GM12801 (cell line): ENCODE measurements around the gene TUNAR.

Experiments used
- TF ChIP-seq, protein P1 (sequence below): IDR thresholded peaks from one replicate; pipeline ENCODE4 v1.5.1; 2011; ENCODE audit warnings: control low read depth; ENCODE audit not compliant: insufficient read length; ENCODE audit errors: extremely low read depth

The TUNAR gene

GRCh38 chr14:95953111-95953724 is 76.6 kb downstream of the TUNAR start:
- TF ChIP-seq, protein P1, sequence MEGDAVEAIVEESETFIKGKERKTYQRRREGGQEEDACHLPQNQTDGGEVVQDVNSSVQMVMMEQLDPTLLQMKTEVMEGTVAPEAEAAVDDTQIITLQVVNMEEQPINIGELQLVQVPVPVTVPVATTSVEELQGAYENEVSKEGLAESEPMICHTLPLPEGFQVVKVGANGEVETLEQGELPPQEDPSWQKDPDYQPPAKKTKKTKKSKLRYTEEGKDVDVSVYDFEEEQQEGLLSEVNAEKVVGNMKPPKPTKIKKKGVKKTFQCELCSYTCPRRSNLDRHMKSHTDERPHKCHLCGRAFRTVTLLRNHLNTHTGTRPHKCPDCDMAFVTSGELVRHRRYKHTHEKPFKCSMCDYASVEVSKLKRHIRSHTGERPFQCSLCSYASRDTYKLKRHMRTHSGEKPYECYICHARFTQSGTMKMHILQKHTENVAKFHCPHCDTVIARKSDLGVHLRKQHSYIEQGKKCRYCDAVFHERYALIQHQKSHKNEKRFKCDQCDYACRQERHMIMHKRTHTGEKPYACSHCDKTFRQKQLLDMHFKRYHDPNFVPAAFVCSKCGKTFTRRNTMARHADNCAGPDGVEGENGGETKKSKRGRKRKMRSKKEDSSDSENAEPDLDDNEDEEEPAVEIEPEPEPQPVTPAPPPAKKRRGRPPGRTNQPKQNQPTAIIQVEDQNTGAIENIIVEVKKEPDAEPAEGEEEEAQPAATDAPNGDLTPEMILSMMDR: no peak

- TF ChIP-seq, protein P1: no peak
Measured at GRCh38 chr14:95956601-95957460, 80.2 kb downstream of the TUNAR start.

DNA sequence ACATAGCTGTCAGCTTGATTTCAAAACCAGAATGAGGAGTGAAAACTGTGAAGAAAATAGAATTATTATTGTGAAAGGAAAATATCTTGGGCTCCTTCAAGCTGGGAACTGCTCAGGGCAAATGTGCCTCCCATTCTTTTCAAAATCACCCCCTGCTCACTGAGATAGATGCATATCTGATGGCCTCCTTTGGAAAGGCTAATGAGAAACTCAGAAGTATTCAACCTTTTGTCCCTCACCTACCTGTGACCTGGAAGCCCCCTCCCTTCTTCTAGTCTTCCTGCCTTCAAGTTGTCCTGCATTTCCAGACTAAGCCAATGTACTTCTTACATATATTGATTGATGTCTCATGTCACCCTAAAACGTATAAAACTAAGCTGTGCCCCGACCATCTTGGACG is 81.5 kb downstream of the TUNAR start:
- TF ChIP-seq, protein P1: no peak

- TF ChIP-seq, protein P1: no peak
Measured at GRCh38 chr14:95959317-95959716, 82.7 kb downstream of the TUNAR start.

GRCh38 chr14:95961481-95961880 is 84.8 kb downstream of the TUNAR start:
- TF ChIP-seq, protein P1: no peak

DNA sequence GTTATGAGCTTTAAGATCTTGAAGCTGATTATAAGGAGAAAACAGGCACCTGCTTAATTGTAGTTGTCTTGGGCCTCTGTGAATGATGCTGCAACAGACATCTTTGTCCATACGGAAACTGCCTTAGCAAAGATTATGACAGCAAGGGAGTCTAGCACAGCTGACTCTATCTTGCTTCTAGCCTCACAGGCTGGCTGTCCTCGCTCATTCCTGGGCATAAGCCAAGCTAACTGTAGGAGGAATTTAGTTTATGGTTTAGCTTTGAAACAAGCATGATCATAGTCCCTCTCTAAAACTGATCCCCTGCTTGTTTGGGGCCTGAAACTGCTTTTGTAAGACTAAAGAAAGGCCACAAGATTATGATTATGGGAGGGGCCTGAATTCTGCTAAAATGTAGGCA is 88.3 kb downstream of the TUNAR start:
- TF ChIP-seq, protein P1: no peak
